Spleen (tissue), 7 donors: ENCODE results near the gene CHCHD6.

Experiments
- POLR2A ChIP-seq, 3 donors: fragments of 450-650 bp; IDR thresholded peaks; one replicate each; pipeline ENCODE4 v1.5.1; 2017; ENCODE audit warnings: antibody characterized with exemption in 3 of 3, mild to moderate bottlenecking in 1 of 3
- TF ChIP-seq, protein P1 (sequence below), 11 experiments: fragments of 200-600 bp in 7 of 11; fragments of 450-650 bp in 4 of 11; sonication (generic) in 4 of 11; IDR thresholded peaks in 8 of 11; conservative IDR thresholded peaks in 3 of 11; 1 replicate in 7 of 11; 2 replicates in 4 of 11; pipeline versions ENCODE4 v1.4.0 to v1.8.0; 2016 to 2021; ENCODE audit warnings: antibody characterized with exemption in 11 of 11, inconsistent platforms in 4 of 11, mild to moderate bottlenecking in 1 of 11
- donor health status: DM: no; HTN: no; CAD: no; lungs with moderate emphysema.
- donor health status: DM: no; HTN: no; CAD: no.
- donor health status: DM: no; HTN: no; CAD: no.

DNA sequence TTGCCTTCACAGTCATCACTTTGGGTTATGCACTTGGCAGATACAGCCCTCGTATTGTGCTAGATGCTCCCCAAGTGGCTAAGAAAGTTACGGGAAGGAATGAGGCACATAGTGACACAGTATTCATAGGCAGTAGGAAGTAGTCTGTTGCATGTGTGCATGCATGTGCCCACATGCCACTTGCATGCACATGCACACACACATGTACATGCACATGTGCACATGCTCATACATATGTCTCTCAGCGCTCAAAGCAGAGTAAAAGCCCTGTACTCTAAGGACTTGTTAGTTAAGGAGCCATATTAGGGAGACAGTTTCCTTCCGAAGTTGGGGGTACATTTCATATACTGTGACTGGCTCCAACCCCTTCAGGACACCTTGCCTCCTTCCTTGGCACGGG, 128.9 kb downstream of the CHCHD6 start:
- TF ChIP-seq, protein P1, sequence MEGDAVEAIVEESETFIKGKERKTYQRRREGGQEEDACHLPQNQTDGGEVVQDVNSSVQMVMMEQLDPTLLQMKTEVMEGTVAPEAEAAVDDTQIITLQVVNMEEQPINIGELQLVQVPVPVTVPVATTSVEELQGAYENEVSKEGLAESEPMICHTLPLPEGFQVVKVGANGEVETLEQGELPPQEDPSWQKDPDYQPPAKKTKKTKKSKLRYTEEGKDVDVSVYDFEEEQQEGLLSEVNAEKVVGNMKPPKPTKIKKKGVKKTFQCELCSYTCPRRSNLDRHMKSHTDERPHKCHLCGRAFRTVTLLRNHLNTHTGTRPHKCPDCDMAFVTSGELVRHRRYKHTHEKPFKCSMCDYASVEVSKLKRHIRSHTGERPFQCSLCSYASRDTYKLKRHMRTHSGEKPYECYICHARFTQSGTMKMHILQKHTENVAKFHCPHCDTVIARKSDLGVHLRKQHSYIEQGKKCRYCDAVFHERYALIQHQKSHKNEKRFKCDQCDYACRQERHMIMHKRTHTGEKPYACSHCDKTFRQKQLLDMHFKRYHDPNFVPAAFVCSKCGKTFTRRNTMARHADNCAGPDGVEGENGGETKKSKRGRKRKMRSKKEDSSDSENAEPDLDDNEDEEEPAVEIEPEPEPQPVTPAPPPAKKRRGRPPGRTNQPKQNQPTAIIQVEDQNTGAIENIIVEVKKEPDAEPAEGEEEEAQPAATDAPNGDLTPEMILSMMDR (IDR thresholded peaks at IDR 0.05 in 8 of 11, conservative IDR thresholded peaks at IDR 0.05 in 3 of 11), result no peak
- no peak for TF ChIP-seq POLR2A (IDR thresholded peaks at IDR 0.05)
